IPS DF 19.7 (cell line): ENCODE data around the gene CNPPD1.

Experiments used
- DNase-seq: peaks from one replicate; pipeline ENCODE4 v3.0.0-alpha.2; 2013; ENCODE audit warnings: low read depth, low spot score

Gene CNPPD1

GRCh38 chr2:219176818-219177551 lies at the start of gene CNPPD1:
Gene CNPPD1, minus strand, starts transcription at chr2:219176925. Its CDS starts 97 bp downstream, at chr2:219176828.
- no peak for DNase-seq

- DNase-seq, result no peak
Observed at GRCh38 chr2:219225350-219225749, 48.6 kb upstream of the CNPPD1 start.

- DNase-seq, result no peak
Observed at GRCh38 chr2:219223831-219224610, 47.3 kb upstream of the CNPPD1 start.

- DNase-seq, result no peak
Observed at GRCh38 chr2:219221957-219222518, 45.3 kb upstream of the CNPPD1 start.

GRCh38 chr2:219220652-219221402 lies 44.1 kb upstream of the CNPPD1 start:
- no peak for DNase-seq

GRCh38 chr2:219219784-219220532 lies 43.2 kb upstream of the CNPPD1 start:
- no peak for DNase-seq

GRCh38 chr2:219218732-219219701 lies 42.3 kb upstream of the CNPPD1 start, which contains the start of gene ABCB6:
Gene ABCB6, minus strand, starts transcription at chr2:219218958. Its CDS starts 285 bp downstream, at chr2:219218673.
- DNase-seq, result no peak

GRCh38 chr2:219218217-219218731 lies 41.5 kb upstream of the CNPPD1 start:
- no peak for DNase-seq

GRCh38 chr2:219216535-219216915 lies 39.8 kb upstream of the CNPPD1 start:
- no peak for DNase-seq

- no peak for DNase-seq
Observed at GRCh38 chr2:219215871-219216534, 39.3 kb upstream of the CNPPD1 start.

- no peak for DNase-seq
Observed at GRCh38 chr2:219214786-219215185, 38.1 kb upstream of the CNPPD1 start.

- no peak for DNase-seq
Observed at GRCh38 chr2:219214141-219214540, 37.4 kb upstream of the CNPPD1 start.

GRCh38 chr2:219213486-219214071 lies 36.9 kb upstream of the CNPPD1 start:
- no peak for DNase-seq

GRCh38 chr2:219213026-219213415 lies 36.3 kb upstream of the CNPPD1 start:
- DNase-seq, result no peak

- DNase-seq, result no peak
Observed at GRCh38 chr2:219210886-219211362, 34.2 kb upstream of the CNPPD1 start.

- DNase-seq, result no peak
Observed at GRCh38 chr2:219210196-219210885, 33.6 kb upstream of the CNPPD1 start.

GRCh38 chr2:219209236-219210195 lies 32.8 kb upstream of the CNPPD1 start:
- no peak for DNase-seq
